Activated T-helper 1 cell treated with anti-CD3 and anti-CD28 coated beads, Interleukin-12 subunit alpha, Interleukin-12 subunit beta, Interleukin-2, Interleukin-4 antibody, amounts not matched to agents 30 ng/mL and 10 ng/mL and 1 ng/mL, durations not matched to agents 14 hours and 24 hours and 36 hours (primary cell): Measurements from ENCODE around the gene ZNF138. TPM values are rescaled to one million over a fixed set of nuclear protein-coding genes. Genes with fewer than 3 reads are reported as not detected.
"Not testable (repeated sequence)": the region's sequence is repeated elsewhere in the genome, so short reads cannot be mapped to it uniquely, and the experiment has no call there.

Source experiments
- DNase-seq: peaks from one replicate; pipeline ENCODE4 v3.0.0; 2021; ENCODE audit warnings: low spot score
- H3K27ac Mint-ChIP-seq: one replicate; pipeline ENCODE4 v1.8.0; 2021; ENCODE audit warnings: mild to moderate bottlenecking, mixed read lengths
- H3K27me3 Mint-ChIP-seq: one replicate; pipeline ENCODE4 v1.8.0; 2022; ENCODE audit warnings: mild to moderate bottlenecking, moderate library complexity, mixed read lengths; ENCODE audit not compliant: insufficient read depth
- H3K36me3 Mint-ChIP-seq: one replicate; pipeline ENCODE4 v1.8.0; 2021; ENCODE audit warnings: low read depth, mixed read lengths
- H3K4me1 Mint-ChIP-seq: one replicate; pipeline ENCODE4 v1.8.0; 2021; ENCODE audit warnings: low read depth, mixed read lengths
- H3K4me3 Mint-ChIP-seq: one replicate; pipeline ENCODE4 v1.8.0; 2021; ENCODE audit warnings: mild to moderate bottlenecking, moderate library complexity, mixed read lengths
- H3K9me3 Mint-ChIP-seq: one replicate; pipeline ENCODE4 v1.8.0; 2021; ENCODE audit warnings: mixed read lengths
- intact Hi-C: fragments of 100-400 bp; cut with micrococcal nuclease; formaldehyde crosslinking; loops from one replicate; pipeline ENCODE4 v1.15.1; 2024
- total RNA-seq: library from RNA; stranded (reverse); gene quantifications from 2 replicates; pipeline ENCODE4 v1.2.3, GENCODE V29; 2022

The ZNF138 gene
- total RNA-seq, 1 donor from 2014 or later, result 7.7 TPM

DNA sequence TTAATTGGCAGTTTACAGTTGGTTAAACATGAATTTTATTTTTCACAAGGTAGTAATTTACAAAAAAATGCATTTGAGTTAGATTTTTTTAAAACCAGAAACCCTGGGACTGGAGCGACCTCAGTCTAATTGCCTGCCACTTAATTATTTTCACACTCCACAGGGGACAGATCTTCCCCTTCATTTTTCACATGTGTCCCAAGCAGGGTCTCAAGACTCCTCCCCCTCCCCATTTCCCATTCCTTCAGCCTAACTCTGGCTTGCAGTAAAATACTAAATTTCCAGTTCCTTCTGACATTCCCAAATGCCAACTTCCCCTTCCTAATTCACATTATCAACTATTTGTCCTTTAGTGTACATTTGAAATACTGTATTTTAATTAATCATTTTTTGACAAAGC, 948 bp downstream of the ZNF138 start:
- H3K4me3 Mint-ChIP-seq, result peak overlapping the region; percentile 98
- peaks cover 33% of the 10 kb centered on the region for H3K36me3 Mint-ChIP-seq
- intact Hi-C loops, result loop anchor here (2.0 kb wide), 2 partner anchors 488 to 578 kb away; partner anchors contain the start of gene ZNF92
- H3K4me1 Mint-ChIP-seq, result peaks cover 21% of the 10 kb centered on the region
- H3K9me3 Mint-ChIP-seq, result peaks cover 3% of the 10 kb centered on the region
- no peaks in the 10 kb centered on the region for H3K27me3 Mint-ChIP-seq
- peak overlapping the region; percentile 98 for H3K27ac Mint-ChIP-seq
- no peak for DNase-seq

DNA sequence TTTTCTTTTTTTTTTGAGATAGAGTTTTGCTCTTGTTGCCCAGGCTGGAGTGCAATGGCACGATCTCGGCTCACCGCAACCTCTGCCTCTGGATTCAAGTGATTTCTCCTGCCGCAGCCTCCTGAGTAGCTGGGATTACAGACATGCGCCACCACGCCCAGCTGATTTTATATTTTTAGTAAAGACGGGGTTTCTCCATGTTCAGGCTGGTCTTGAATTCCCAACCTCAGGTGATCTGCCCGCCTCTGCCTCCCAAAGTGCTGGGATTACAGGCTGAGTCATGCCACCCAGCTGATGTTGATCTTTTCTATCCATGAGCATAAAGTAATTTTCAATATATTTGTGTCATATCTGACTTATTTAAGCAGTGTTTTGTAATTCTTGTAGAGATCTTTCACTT, 4.9 kb downstream of the ZNF138 start:
- Mint-ChIP-seq H3K9me3 (peaks cover 16% of the 10 kb centered on the region), H3K36me3 (peaks cover 62% of the 10 kb centered on the region), H3K4me1 (peaks cover 21% of the 10 kb centered on the region)
- H3K27me3 Mint-ChIP-seq, H3K4me3 Mint-ChIP-seq, H3K27ac Mint-ChIP-seq, intact Hi-C loops, DNase-seq: not testable (repeated sequence)

DNA sequence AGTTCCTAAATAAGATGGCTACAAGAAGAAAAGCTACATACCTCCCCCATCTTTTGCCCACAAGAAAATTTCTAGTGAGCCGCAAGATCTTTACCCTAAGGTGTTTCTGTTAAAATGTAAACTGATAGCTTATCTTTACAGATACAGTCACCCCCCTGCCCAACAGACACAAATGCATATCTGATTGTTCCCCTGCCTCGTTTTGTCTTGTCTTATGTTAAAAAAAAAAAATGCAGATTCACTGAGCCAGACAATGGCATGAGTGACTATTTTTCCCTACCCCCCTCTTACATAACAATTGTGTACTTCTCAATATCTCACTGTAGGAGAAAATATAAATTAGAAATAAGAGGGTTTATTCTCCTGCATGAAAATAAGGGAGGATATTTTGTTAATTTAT, 8.5 kb downstream of the ZNF138 start:
- no peaks in the 10 kb centered on the region for H3K4me1 Mint-ChIP-seq
- H3K9me3 Mint-ChIP-seq, result peaks cover 36% of the 10 kb centered on the region
- peaks cover 54% of the 10 kb centered on the region for H3K36me3 Mint-ChIP-seq
- H3K27ac Mint-ChIP-seq, result no peak overlapping the region
- intact Hi-C loops, result no loop called here
- no peak for DNase-seq
- no peak overlapping the region for H3K4me3 Mint-ChIP-seq
- H3K27me3 Mint-ChIP-seq, result no peaks in the 10 kb centered on the region

DNA sequence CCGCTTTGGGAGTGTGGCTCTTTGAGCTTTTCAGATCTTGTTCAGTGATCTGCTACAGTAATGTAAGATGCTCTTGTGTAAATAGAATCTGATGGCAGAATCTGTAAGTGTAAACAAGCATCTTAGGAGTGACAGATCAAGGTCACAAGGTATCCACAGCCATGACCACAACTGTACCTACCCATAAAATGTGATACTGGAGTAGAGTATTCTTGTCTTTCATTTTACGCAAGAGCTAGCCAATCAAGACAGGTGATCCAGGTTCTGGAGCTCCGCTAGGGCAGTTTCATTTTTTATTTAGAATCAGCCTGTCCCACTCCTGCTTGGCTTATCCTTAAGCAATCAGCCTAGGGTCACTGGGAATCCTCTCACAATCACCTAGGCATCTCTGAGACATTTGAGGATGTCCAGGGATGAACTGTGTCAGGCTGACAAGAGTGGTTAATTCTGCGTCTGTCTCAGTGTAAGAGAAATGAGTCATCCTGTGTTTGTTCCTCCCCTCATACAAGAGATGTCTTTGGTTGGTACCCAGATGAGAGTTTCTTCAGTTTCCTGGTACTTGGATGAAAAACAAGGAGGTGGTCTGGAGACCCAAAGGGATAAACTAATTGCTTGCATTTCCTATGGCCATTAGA, 13.6 kb downstream of the ZNF138 start:
- H3K36me3 Mint-ChIP-seq, result peaks cover 24% of the 10 kb centered on the region
- H3K4me3 Mint-ChIP-seq, result no peak overlapping the region
- no peak for DNase-seq

DNA sequence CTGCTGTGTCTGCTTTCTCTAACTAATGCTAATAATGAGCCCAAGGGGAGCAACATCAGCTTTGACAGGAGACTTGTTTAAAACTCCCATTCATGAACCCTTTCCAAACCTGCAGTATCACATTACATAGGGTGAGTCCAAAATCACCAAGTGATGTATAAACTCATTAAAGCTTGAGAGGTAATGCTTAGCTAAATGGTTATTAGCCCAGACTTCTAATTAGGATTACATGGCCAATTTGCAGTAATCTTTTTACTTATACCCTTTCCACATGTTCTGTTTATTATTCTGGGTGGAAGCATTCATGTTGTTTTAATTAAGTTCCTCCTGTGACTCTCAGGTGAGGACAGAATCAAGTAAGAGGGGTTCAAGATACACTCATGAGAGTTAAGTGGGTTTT, 17.5 kb downstream of the ZNF138 start:
- no peaks in the 10 kb centered on the region for H3K4me1 Mint-ChIP-seq
- H3K27me3 Mint-ChIP-seq, result no peaks in the 10 kb centered on the region
- peaks cover 17% of the 10 kb centered on the region for H3K9me3 Mint-ChIP-seq
- intact Hi-C loops, result no loop called here
- no peak overlapping the region for H3K4me3 Mint-ChIP-seq
- peaks cover 31% of the 10 kb centered on the region for H3K36me3 Mint-ChIP-seq
- no peak for DNase-seq
- no peak overlapping the region for H3K27ac Mint-ChIP-seq

More for the DNA sequence above, 13.6 kb downstream of the ZNF138 start:
- H3K27me3 Mint-ChIP-seq, result no peaks in the 10 kb centered on the region
- intact Hi-C loops, result no loop called here
- H3K27ac Mint-ChIP-seq, result no peak overlapping the region
- no peaks in the 10 kb centered on the region for H3K4me1 Mint-ChIP-seq
- H3K9me3 Mint-ChIP-seq, result peaks cover 20% of the 10 kb centered on the region

DNA sequence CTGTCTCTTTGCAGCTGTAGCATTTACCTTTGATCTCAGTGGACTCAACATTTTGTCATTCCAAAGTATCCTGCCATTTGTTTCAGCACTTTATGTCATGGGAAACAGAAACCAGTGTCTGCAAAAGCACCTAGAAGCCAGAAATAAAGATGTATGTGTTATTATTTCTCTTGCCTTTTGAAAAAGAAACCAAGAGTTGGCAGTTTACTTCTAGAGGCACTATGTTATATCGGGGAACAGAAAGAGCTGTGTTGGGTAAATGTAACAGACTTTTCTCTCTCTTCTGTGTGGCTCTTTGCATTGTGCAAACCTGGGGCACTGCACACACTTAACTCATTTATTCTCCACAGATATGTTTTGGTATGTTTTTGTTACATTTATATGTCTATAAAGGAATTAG, 36.7 kb downstream of the ZNF138 start:
- intact Hi-C loops, result no loop called here
- Mint-ChIP-seq H3K36me3 (peaks cover 11% of the 10 kb centered on the region), H3K4me1 (no peaks in the 10 kb centered on the region), H3K9me3 (peaks cover 53% of the 10 kb centered on the region), H3K27me3 (no peaks in the 10 kb centered on the region), H3K4me3 (no peak overlapping the region), H3K27ac (no peak overlapping the region)
- DNase-seq, result no peak

DNA sequence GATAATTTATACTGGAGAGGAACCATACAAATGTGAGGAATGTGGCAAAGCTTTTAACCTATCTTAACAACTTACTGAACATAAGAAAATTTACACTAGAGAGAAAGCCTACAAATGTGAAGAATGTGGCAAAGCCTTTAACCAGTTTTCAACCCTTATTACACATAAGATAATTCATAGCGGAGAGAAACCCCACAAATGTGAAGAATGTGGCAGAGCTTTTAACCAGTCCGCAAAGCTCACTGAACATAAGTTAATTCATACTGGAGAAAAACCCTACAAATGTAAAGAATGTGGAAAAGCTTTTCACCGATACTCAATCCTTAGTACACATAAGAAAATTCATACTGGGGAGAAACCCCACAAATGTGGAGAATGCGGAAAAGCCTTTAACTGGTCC, 37.9 kb downstream of the ZNF138 start:
- peaks cover 11% of the 10 kb centered on the region for H3K36me3 Mint-ChIP-seq
- intact Hi-C loops, result no loop called here
- no peaks in the 10 kb centered on the region for H3K27me3 Mint-ChIP-seq
- peaks cover 63% of the 10 kb centered on the region for H3K9me3 Mint-ChIP-seq
- no peaks in the 10 kb centered on the region for H3K4me1 Mint-ChIP-seq
- H3K4me3 Mint-ChIP-seq, result no peak overlapping the region
- DNase-seq, result no peak
- no peak overlapping the region for H3K27ac Mint-ChIP-seq

DNA sequence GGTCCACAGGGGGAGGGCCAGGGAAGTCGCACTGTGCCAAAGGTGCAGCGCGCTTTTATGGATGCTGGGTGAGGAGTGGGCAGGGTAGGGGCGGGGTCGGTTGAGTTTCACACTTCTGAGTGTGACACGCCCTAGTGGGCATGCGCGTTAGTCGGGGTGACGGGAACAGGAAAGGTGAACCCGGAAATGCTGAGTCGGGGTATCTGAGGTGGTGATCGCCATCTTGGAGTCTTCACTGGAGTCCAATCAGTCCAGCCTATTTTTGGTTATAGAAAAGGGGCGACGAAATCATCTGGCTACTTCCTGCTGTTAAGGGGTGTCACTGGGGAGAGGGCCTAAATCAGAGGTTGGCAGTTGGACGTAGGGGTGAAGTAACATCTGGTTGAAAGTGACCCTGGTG, 40.8 kb downstream of the ZNF138 start:
- no peak for DNase-seq
- H3K9me3 Mint-ChIP-seq, result peaks cover 80% of the 10 kb centered on the region
- H3K4me1 Mint-ChIP-seq, result no peaks in the 10 kb centered on the region
- H3K4me3 Mint-ChIP-seq, result no peak overlapping the region
- no peak overlapping the region for H3K27ac Mint-ChIP-seq
- intact Hi-C loops, result no loop called here
- H3K27me3 Mint-ChIP-seq, result peaks cover 1% of the 10 kb centered on the region
- H3K36me3 Mint-ChIP-seq, result peaks cover 10% of the 10 kb centered on the region

DNA sequence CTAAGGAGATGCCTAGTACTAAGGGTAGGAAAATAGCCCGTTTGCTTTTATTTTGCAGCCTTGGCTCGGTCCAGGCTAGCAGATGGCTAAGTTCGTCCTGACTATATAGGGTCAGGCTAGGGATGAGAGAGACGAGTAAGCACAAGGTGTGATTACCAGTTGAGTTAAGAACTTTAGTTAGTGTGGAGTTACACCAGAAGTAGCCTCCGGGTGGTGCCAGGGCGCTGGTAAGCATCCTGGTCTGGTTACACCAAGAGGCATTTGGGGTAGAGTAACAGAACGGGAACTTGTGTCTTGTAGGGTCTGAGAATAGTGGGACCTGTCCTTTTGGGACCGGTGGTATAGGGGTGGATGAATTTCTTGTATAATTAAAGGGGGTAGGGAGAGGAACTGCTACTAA, 41.6 kb downstream of the ZNF138 start:
- H3K4me3 Mint-ChIP-seq, intact Hi-C loops, H3K27me3 Mint-ChIP-seq, H3K4me1 Mint-ChIP-seq, DNase-seq, H3K36me3 Mint-ChIP-seq, H3K27ac Mint-ChIP-seq: not testable (repeated sequence)
- peaks cover 78% of the 10 kb centered on the region for H3K9me3 Mint-ChIP-seq

DNA sequence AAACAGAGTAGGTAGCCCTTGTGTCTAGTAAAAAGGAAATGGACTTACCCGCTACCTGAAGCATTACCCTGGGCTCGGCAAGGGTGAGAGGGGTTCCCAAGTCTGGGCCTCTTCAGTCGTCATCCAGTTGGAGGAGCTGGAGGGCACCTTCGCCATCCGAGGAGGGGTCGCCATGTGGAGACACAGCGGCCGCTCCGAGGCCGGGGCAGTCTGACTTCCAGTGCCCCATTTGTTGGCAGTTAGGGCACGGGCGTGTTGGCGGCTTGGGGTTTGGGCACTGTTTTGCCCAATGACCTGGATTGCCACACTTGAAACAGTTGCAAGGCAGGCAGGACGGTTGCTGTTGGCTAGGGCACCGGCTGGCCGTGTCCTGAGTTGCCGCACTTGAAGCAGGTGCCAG, 43.8 kb downstream of the ZNF138 start:
- H3K36me3 Mint-ChIP-seq, H3K4me3 Mint-ChIP-seq, H3K4me1 Mint-ChIP-seq, H3K27me3 Mint-ChIP-seq, H3K27ac Mint-ChIP-seq, intact Hi-C loops, DNase-seq: not testable (repeated sequence)
- H3K9me3 Mint-ChIP-seq, result peaks cover 61% of the 10 kb centered on the region

DNA sequence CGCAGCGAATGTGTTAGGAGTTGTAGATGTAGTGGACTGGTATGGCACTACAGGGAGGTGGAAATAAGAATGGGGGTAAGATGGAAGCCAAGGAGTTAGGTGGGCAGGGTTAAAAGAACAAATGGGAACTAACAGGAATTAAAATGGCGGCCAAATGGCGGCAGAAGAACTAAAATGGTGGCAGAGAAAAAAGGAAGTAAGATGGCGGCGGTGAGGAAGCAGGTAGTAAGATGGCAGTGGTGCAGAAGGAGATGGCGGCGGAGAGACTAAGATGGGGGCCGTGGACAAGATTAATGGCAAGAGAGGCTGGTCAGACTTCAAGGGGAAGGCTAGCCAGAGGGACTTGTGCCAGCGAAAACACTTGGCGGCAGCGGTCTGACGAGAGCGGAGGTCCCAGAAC, 44.5 kb downstream of the ZNF138 start:
- intact Hi-C loops, result no loop called here
- Mint-ChIP-seq H3K27ac (no peak overlapping the region), H3K9me3 (peaks cover 59% of the 10 kb centered on the region), H3K27me3 (peaks cover 1% of the 10 kb centered on the region), H3K4me1 (no peaks in the 10 kb centered on the region), H3K36me3 (no peaks in the 10 kb centered on the region), H3K4me3 (no peak overlapping the region)
- no peak for DNase-seq

DNA sequence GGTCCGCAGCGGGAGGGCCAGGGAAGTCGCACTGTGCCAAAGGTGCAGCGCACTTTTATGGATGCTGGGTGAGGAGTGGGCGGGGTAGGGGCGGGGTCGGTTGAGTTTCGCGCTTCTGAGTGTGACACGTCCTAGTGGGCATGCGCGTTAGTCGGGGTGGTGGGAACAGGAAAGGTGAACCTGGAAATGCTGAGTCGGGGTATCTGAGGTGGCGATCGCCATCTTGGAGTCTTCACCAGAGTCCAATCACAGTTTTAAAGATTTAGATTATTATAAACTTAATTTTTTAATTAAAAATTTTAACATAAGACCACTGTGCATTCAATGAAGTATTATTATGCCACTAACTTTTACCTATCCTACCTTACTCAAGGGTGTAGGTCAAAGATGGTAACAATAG, 45.7 kb downstream of the ZNF138 start:
- DNase-seq, result no peak
- H3K9me3 Mint-ChIP-seq, result peaks cover 50% of the 10 kb centered on the region
- H3K4me3 Mint-ChIP-seq, result no peak overlapping the region
- no peak overlapping the region for H3K27ac Mint-ChIP-seq
- H3K4me1 Mint-ChIP-seq, result no peaks in the 10 kb centered on the region
- peaks cover 1% of the 10 kb centered on the region for H3K27me3 Mint-ChIP-seq
- intact Hi-C loops, result no loop called here
- H3K36me3 Mint-ChIP-seq, result no peaks in the 10 kb centered on the region

DNA sequence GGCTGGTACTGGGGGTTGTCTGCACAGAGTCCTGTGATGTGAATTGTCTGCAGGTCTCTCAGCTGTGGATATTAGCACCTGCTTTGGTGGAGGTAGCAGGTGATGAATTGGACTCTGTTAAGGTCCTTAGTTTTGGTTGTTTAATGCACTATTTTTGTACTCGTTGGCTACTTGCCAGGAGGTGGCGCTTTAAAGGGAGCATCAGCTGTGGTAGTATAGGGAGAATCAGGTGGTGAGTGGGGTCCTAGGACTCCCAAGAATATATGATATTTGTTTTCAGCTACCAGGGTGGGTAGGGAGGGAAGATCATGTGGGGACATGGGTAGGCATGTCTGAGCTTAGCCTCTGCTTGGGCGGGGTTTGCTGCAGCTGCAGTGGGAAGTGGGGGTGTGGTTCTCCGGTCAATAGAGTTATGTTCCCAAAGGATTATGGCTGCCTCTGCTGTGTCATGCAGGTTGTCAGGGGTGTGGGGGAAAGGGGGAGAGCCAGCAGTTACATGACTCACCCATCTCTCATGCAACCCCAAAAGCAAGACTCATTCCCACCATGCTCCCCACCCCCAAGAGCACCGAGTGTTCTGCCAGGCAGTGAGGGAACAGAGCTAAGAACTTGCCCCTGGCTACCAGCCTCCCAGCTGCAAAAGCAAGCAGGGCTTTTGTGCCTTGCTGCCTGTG, 55.2 kb downstream of the ZNF138 start:
- DNase-seq, result no peak
- H3K27ac Mint-ChIP-seq, result no peak overlapping the region

More for the DNA sequence above, 55.2 kb downstream of the ZNF138 start:
- Mint-ChIP-seq H3K27me3 (no peaks in the 10 kb centered on the region), H3K9me3 (peaks cover 33% of the 10 kb centered on the region), H3K4me1 (no peaks in the 10 kb centered on the region), H3K36me3 (no peaks in the 10 kb centered on the region), H3K4me3 (no peak overlapping the region)
- intact Hi-C loops, result no loop called here
